ENCODE measurements around the gene DYRK1B. TPM values are rescaled to one million over a fixed set of nuclear protein-coding genes. Genes with fewer than 3 reads are reported as not detected.
"Not testable (repeated sequence)": the region's sequence is repeated elsewhere in the genome, so short reads cannot be mapped to it uniquely, and the experiment has no call there.

Gene DYRK1B
- 10 to 100 TPM in 3 of 4 donors, 1 to 10 TPM in 1; 8.3 to 38.7 (median 17.3) TPM for total RNA-seq

- no peaks in the 10 kb centered on the region for H3K27me3 ChIP-seq
- DNase-seq = peak; percentile 98 to 99 (median 98)
- H3K4me1 ChIP-seq = peaks cover 0 to 18% (median 6%) of the 10 kb centered on the region in 4 donors
- H3K36me3 ChIP-seq = peaks cover 0 to 71% (median 0%) of the 10 kb centered on the region in 3 donors
- peak within 1 kb of the TSS; percentile 83 to 100 (median 90) for H3K4me3 ChIP-seq
- no peak for TF ChIP-seq CTCF (IDR thresholded peaks at IDR 0.05)
- peak in 1 of 2 donors; percentile 31 for TF ChIP-seq POLR2A (IDR thresholded peaks at IDR 0.05)
- H3K9me3 ChIP-seq = no peaks in the 10 kb centered on the region
- H3K27ac ChIP-seq = peak within 1 kb of the TSS; percentile 73 to 85 (median 78)
Observed at GRCh38 chr19:39833464-39834286, at the start of gene DYRK1B. TSS of gene DYRK1B (minus strand) at chr19:39834162. CDS start at chr19:39831867, 2,295 bp downstream.

DNA sequence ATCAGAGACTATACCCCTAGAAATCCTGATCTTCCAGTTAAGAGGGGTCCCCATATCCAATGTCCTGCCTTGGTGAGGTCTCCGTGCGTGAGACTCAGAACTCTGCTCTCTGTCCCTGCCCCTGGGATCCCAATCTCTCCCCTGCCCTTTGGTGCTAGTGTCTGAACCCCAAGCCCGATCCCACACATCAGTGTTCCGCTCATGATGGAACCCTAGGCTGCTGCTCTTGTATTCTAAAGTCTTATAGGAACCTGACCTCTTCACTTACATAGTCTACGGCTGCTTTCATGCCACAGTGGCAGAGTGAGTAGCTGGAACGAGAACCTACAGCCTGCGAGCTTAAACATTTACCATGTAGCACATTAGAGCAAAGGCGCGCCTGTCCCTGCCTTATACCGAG lies 48.7 kb upstream of the DYRK1B start:
- not testable (repeated sequence) for H3K27me3 ChIP-seq, DNase-seq

GRCh38 chr19:39881495-39882110 lies 47.6 kb upstream of the DYRK1B start:
- H3K36me3 ChIP-seq, H3K27me3 ChIP-seq, H3K9me3 ChIP-seq, H3K4me1 ChIP-seq, DNase-seq, H3K4me3 ChIP-seq, H3K27ac ChIP-seq: not testable (repeated sequence)
- peak in 1 of 6 experiments; percentile 19 for TF ChIP-seq CTCF (IDR thresholded peaks at IDR 0.05)

More for the DNA sequence above, 48.7 kb upstream of the DYRK1B start:
- H3K4me1 ChIP-seq, H3K9me3 ChIP-seq, H3K27ac ChIP-seq, H3K4me3 ChIP-seq, H3K36me3 ChIP-seq: not testable (repeated sequence)

DNA sequence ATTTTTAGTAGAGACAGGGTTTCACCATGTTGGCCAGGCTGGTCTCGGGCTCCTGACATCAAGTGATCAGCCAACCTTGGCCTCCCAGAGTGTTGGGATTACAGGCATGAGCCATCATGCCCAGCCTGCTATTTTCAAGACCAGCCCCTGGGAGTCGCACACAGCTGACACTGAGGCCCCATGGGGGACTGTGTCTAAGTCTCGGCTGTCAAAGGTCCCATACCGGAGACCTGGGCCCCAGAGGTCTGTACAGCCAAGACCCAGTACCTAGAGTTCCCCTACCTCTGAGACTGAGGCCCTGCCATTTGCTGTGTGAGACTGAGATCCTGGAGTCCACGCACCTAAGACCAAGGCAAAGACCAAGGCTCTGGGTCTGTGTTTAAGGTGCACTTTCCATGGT lies 46.3 kb upstream of the DYRK1B start:
- H3K9me3 ChIP-seq, H3K36me3 ChIP-seq, H3K4me1 ChIP-seq, H3K4me3 ChIP-seq, H3K27ac ChIP-seq, DNase-seq, H3K27me3 ChIP-seq: not testable (repeated sequence)

DNA sequence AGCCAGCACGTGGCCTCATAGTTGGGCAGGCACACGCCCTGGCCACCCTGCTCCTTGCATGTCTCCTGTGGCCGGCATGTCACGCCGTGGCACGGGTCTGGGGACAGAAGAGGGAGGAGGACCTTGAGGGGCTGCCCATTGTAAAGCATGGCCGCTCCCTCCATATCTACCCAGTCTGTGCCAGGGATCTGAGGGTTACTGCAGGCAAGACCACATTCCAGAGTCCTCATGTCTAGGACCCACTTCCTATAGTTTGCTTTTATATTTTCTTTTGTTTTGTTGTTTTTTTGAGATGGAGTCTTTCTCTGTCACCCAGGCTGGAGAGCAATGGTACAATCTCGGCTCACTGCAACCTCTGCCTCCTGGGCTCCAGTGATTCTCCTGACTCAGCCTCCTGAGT lies 45.8 kb upstream of the DYRK1B start:
- H3K36me3 ChIP-seq, H3K4me3 ChIP-seq, H3K27ac ChIP-seq, H3K4me1 ChIP-seq, H3K27me3 ChIP-seq, DNase-seq, H3K9me3 ChIP-seq: not testable (repeated sequence)

DNA sequence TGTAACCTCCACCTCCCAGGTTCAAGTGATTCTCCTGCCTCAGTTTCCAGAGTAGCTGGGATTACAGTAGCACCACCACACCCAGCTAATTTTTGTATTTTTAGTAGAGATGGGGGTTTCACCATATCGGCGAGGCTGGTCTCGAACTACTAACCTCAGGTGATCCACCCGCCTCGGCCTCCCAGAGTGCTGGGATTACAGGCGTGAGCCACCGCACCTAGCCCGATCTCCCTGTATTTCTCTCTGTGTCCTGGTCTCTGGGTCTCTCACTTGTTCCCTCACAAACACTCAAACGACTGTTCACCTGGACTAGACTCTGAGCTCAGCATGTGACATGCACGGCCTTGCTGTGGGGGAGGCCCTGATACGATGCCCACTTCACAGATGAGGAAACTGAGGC lies 44.9 kb upstream of the DYRK1B start:
- not testable (repeated sequence) for H3K9me3 ChIP-seq, H3K4me3 ChIP-seq, H3K27ac ChIP-seq, H3K27me3 ChIP-seq, DNase-seq, H3K36me3 ChIP-seq, H3K4me1 ChIP-seq

DNA sequence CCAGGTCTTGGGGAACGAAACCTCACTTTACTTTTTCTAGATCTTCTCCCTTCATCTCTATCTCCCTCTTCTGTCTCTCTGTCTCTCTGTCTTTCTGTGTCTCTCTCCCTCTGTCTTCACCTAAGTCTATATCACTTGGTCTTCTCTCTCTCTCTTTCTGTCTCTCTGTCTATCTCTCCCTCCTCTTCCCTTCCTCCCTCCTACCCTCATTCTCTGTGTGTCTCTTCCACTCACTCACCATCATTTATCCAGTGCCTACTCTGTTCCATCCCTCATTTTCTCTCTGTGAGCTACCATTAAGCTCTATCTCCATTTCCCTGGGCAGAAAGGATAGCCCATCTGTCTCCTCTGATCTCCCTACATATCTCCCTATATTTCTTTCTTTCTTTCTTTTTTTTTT lies 44.4 kb upstream of the DYRK1B start:
- DNase-seq = no peak
- no peak overlapping the region for H3K4me3 ChIP-seq
- no peak for TF ChIP-seq POLR2A (IDR thresholded peaks at IDR 0.05)
- TF ChIP-seq CTCF (IDR thresholded peaks at IDR 0.05) = no peak
- H3K27ac ChIP-seq = no peak overlapping the region
- H3K4me1 ChIP-seq = no peaks in the 10 kb centered on the region
- no peaks in the 10 kb centered on the region for H3K27me3 ChIP-seq
- H3K36me3 ChIP-seq = peaks cover 0 to under 1% (median 0%) of the 10 kb centered on the region in 3 donors
- no peaks in the 10 kb centered on the region for H3K9me3 ChIP-seq

DNA sequence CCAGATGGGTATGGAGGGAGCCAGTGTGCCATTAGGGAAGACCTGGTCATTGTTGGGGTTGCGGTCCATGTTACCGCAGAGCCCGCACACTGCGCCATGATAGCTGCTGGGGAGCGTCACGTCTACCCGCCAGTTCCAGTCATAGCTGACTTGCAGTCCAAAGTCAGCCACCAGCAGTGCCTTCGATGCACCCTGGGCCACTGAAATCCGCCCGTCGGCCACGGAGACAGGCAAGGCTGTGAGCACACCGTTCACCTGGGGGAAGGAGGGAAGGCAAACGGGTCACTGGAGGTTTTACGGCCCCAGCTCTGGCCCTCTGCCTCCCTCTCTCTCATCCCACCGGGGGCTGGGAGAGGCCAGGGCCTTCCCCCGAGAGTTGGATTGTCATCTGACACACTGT lies 44.0 kb upstream of the DYRK1B start:
- not testable (repeated sequence) for H3K4me3 ChIP-seq, H3K36me3 ChIP-seq, H3K9me3 ChIP-seq, H3K27ac ChIP-seq, H3K27me3 ChIP-seq, H3K4me1 ChIP-seq, DNase-seq

GRCh38 chr19:39877488-39877887 lies 43.5 kb upstream of the DYRK1B start:
- not testable (repeated sequence) for DNase-seq, H3K9me3 ChIP-seq, H3K27me3 ChIP-seq, H3K27ac ChIP-seq, H3K4me3 ChIP-seq, H3K4me1 ChIP-seq, H3K36me3 ChIP-seq

- H3K36me3 ChIP-seq, H3K4me1 ChIP-seq, H3K27ac ChIP-seq, H3K4me3 ChIP-seq, DNase-seq, H3K9me3 ChIP-seq, H3K27me3 ChIP-seq: not testable (repeated sequence)
Observed at GRCh38 chr19:39876486-39876885, 42.5 kb upstream of the DYRK1B start.

- not testable (repeated sequence) for DNase-seq, H3K27me3 ChIP-seq
Observed at GRCh38 chr19:39875401-39875864, 41.5 kb upstream of the DYRK1B start.

More at GRCh38 chr19:39875401-39875864, 41.5 kb upstream of the DYRK1B start:
- H3K4me3 ChIP-seq, H3K36me3 ChIP-seq, H3K4me1 ChIP-seq, H3K9me3 ChIP-seq, H3K27ac ChIP-seq: not testable (repeated sequence)

All from Peyer's patch (tissue), 4 donors.